ENCODE data around the gene BEST4.
"Not testable (repeated sequence)": the region's sequence is repeated elsewhere in the genome, so short reads cannot be mapped to it uniquely, and the experiment has no call there.

DNA sequence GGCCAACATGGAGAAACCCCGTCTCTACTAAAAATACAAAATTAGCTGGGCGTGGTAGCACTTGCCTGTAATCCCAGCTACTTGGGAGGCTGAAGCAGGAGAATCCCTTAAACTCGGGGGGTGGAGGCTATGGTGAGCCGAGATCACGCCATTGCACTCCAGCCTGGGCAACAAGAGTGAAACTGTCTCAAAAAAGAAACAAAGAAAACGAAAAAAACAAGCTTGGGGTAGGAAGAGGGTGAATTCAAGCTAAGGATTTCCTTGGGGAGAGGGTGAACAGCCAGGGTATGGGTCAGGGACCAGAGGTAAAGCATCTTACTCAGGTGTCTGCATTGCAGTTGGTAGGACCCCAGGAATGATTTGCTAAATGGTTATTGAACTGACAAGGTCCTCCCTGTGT lies 21.5 kb downstream of the BEST4 start:
- TF ChIP-seq, protein P1, sequence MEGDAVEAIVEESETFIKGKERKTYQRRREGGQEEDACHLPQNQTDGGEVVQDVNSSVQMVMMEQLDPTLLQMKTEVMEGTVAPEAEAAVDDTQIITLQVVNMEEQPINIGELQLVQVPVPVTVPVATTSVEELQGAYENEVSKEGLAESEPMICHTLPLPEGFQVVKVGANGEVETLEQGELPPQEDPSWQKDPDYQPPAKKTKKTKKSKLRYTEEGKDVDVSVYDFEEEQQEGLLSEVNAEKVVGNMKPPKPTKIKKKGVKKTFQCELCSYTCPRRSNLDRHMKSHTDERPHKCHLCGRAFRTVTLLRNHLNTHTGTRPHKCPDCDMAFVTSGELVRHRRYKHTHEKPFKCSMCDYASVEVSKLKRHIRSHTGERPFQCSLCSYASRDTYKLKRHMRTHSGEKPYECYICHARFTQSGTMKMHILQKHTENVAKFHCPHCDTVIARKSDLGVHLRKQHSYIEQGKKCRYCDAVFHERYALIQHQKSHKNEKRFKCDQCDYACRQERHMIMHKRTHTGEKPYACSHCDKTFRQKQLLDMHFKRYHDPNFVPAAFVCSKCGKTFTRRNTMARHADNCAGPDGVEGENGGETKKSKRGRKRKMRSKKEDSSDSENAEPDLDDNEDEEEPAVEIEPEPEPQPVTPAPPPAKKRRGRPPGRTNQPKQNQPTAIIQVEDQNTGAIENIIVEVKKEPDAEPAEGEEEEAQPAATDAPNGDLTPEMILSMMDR (conservative IDR thresholded peaks at IDR 0.05): not testable (repeated sequence)
- TF ChIP-seq EZH2 (IDR thresholded peaks at IDR 0.05; ENCODE audit: low read depth): not testable (repeated sequence)

All from PC-9 (cell line).